Activated CD4-positive, alpha-beta T cell treated with anti-CD3 and anti-CD28 coated beads, Interleukin-2, amount 10 ng/mL, durations not matched to agents 7 days and 5 days (primary cell): Measurements from ENCODE around the gene ASAP2. TPM values are rescaled to one million over a fixed set of nuclear protein-coding genes. Genes with fewer than 3 reads are reported as not detected.

ENCODE experiments used
- CTCF ChIA-PET: fragments of 350-600 bp; sonication (Branson Sonifier 250); formaldehyde crosslinking; loops from one replicate; lab custom pipeline; 2021; ENCODE audit warnings: antibody characterized with exemption; lab: Charles Lee
- POLR2A ChIA-PET: fragments of 350-600 bp; sonication (Branson Sonifier 250); formaldehyde crosslinking; loops from one replicate; lab custom pipeline; 2021; ENCODE audit warnings: antibody characterized with exemption; lab: Charles Lee
- DNase-seq: peaks from one replicate; pipeline ENCODE4 v3.0.0-alpha.2; 2020
- H3K27ac Mint-ChIP-seq: one replicate; pipeline ENCODE4 v1.8.0; 2021; ENCODE audit warnings: mild to moderate bottlenecking, moderate library complexity, mixed read lengths
- H3K27me3 Mint-ChIP-seq: one replicate; pipeline ENCODE4 v1.8.0; 2021; ENCODE audit warnings: mixed read lengths
- H3K36me3 Mint-ChIP-seq: one replicate; pipeline ENCODE4 v1.8.0; 2021; ENCODE audit warnings: low read depth, mixed read lengths
- H3K4me1 Mint-ChIP-seq: one replicate; pipeline ENCODE4 v1.8.0; 2021; ENCODE audit warnings: mixed read lengths
- H3K4me3 Mint-ChIP-seq: one replicate; pipeline ENCODE4 v1.8.0; 2021; ENCODE audit warnings: mild to moderate bottlenecking, moderate library complexity, mixed read lengths
- H3K9me3 Mint-ChIP-seq: one replicate; pipeline ENCODE4 v1.8.0; 2021; ENCODE audit warnings: mixed read lengths
- total RNA-seq, 2 experiments: library from RNA; stranded (reverse); gene quantifications; one replicate each; pipeline ENCODE4 v1.2.3, GENCODE V29; 2021

The ASAP2 gene
- total RNA-seq, 2 experiments from 2014 or later = 0.17 to 0.25 TPM

DNA sequence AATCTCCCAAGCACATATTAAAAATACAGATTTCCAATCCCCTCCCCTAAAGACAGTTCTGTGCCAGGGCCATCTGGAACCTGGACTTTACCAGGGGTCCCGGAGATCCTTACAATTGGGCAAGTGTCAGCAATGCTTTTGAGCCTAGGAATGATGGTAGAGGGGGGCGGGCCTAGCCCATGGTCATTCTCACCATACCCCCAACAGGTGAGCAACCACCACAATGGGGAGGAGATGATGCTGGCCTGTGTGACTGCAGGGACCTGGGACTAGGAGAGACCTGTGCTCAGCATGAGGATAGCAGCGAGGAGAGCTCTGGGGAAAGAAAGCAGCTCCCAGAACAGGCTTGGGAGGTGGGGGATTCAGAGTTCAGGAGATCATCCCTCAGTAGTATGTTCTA, 13.9 kb upstream of the ASAP2 start:
- Mint-ChIP-seq H3K27ac (no peak overlapping the region), H3K27me3 (peaks cover 12% of the 10 kb centered on the region), H3K9me3 (no peaks in the 10 kb centered on the region), H3K4me1 (no peaks in the 10 kb centered on the region), H3K36me3 (no peaks in the 10 kb centered on the region), H3K4me3 (no peak overlapping the region)
- CTCF ChIA-PET = interaction anchor here (0.6 to 1.2 kb wide), 2 partner anchors 13 to 28 kb away, joined by 3 to 4 read pairs; no protein-coding TSS in a partner anchor
- POLR2A ChIA-PET = no interaction called here
- DNase-seq = no peak

- H3K4me3 Mint-ChIP-seq = no peak overlapping the region
- peaks cover 20% of the 10 kb centered on the region for H3K27me3 Mint-ChIP-seq
- DNase-seq = no peak
- H3K4me1 Mint-ChIP-seq = no peaks in the 10 kb centered on the region
- CTCF ChIA-PET = interaction anchor here (0.7 to 1.1 kb wide), 2 partner anchors 12 to 96 kb away, joined by 3 to 4 read pairs; partner anchors contain the start of gene ASAP2
- no peak overlapping the region for H3K27ac Mint-ChIP-seq
- POLR2A ChIA-PET = no interaction called here
- H3K9me3 Mint-ChIP-seq = no peaks in the 10 kb centered on the region
- H3K36me3 Mint-ChIP-seq = no peaks in the 10 kb centered on the region
Measured at GRCh38 chr2:9194352-9194751, 12.3 kb upstream of the ASAP2 start.

DNA sequence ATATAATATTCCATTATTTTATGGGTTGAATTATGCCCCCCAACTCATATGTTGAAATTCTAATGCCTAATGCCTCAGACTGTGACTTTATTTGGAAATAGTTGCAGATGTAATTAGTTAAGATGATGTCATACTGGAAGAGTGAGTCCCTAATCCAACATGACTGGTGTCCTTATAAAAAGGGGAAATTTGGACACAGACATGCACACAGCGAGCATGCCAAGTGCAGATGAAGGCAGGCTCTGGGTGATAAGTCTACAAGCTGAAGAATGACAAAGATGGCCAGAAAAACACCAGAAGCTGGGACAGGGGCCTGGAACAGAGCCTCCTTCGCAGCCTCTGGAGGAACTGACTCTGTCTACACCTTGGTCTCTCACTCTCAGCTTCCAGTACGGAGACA, 10.0 kb upstream of the ASAP2 start:
- ChIA-PET CTCF (no interaction called here), POLR2A (no interaction called here)
- Mint-ChIP-seq H3K27ac (no peak overlapping the region), H3K36me3 (no peaks in the 10 kb centered on the region), H3K9me3 (no peaks in the 10 kb centered on the region), H3K27me3 (peaks cover 28% of the 10 kb centered on the region), H3K4me1 (no peaks in the 10 kb centered on the region), H3K4me3 (no peak overlapping the region)
- DNase-seq = no peak

GRCh38 chr2:9197916-9198315, 8.7 kb upstream of the ASAP2 start:
- peaks cover 25% of the 10 kb centered on the region for H3K27me3 Mint-ChIP-seq
- H3K4me1 Mint-ChIP-seq = no peaks in the 10 kb centered on the region
- CTCF ChIA-PET = interaction anchor here (1.6 kb wide), 1 partner anchor 10 kb away, joined by 4 read pairs; no protein-coding TSS in a partner anchor
- no peak for DNase-seq
- no peaks in the 10 kb centered on the region for H3K36me3 Mint-ChIP-seq
- H3K4me3 Mint-ChIP-seq = no peak overlapping the region
- H3K27ac Mint-ChIP-seq = no peak overlapping the region
- POLR2A ChIA-PET = no interaction called here
- H3K9me3 Mint-ChIP-seq = no peaks in the 10 kb centered on the region

DNA sequence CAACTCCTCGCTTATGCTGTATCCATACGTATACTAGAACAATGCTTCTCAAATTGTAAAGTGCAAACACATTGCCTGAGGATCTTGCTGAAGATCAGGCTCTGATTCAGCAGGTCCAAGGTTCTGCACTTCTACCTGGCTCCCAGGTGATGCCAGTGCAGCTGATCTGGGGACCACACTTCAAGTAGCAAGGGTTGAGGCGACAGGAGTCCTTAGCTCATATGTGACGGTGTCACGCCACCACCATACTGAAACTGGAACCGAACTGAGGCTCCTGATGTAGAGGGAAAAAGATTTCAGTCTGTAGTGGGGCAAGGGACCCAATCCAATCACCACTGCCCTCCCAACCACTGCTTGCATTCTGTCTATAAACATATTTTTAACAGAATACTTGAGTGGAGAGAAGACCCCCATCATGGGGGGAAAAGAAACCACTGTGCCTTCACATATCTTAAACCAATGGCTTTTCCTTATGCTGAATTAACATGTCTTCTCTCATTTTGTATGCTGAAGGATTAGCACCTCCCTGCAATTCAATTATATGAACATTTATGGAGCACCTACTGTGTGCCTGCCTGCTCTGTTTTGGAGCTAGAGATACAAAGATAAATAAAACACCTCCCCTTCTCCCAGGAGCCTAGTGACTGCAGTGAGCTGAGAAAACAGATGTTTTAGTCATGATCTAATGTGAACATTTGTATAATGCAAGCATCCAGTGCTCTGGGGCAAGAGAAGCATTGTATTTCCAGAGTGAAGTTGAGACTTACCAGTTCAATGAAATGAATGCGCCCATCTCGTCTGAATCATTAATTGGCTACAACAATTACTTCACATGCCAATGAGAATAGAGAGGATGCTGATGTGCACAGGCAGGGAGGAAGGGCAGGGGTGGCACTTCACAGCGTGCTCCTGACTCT, 6.6 kb upstream of the ASAP2 start:
- no peak for DNase-seq
- ChIA-PET POLR2A (no interaction called here), CTCF (interaction anchor here (1.1 kb wide), 1 partner anchor 10 kb away, joined by 3 read pairs; no protein-coding TSS in a partner anchor)
- H3K4me3 Mint-ChIP-seq = no peak overlapping the region
- H3K4me1 Mint-ChIP-seq = no peaks in the 10 kb centered on the region
- H3K36me3 Mint-ChIP-seq = no peaks in the 10 kb centered on the region
- H3K27me3 Mint-ChIP-seq = peaks cover 32% of the 10 kb centered on the region
- H3K9me3 Mint-ChIP-seq = no peaks in the 10 kb centered on the region
- H3K27ac Mint-ChIP-seq = no peak overlapping the region

GRCh38 chr2:9200633-9201015, 6.0 kb upstream of the ASAP2 start:
- no peak overlapping the region for H3K4me3 Mint-ChIP-seq
- ChIA-PET CTCF (no interaction called here), POLR2A (no interaction called here)
- H3K27me3 Mint-ChIP-seq = peaks cover 39% of the 10 kb centered on the region
- H3K9me3 Mint-ChIP-seq = no peaks in the 10 kb centered on the region
- no peaks in the 10 kb centered on the region for H3K4me1 Mint-ChIP-seq
- no peak overlapping the region for H3K27ac Mint-ChIP-seq
- no peaks in the 10 kb centered on the region for H3K36me3 Mint-ChIP-seq
- no peak for DNase-seq

DNA sequence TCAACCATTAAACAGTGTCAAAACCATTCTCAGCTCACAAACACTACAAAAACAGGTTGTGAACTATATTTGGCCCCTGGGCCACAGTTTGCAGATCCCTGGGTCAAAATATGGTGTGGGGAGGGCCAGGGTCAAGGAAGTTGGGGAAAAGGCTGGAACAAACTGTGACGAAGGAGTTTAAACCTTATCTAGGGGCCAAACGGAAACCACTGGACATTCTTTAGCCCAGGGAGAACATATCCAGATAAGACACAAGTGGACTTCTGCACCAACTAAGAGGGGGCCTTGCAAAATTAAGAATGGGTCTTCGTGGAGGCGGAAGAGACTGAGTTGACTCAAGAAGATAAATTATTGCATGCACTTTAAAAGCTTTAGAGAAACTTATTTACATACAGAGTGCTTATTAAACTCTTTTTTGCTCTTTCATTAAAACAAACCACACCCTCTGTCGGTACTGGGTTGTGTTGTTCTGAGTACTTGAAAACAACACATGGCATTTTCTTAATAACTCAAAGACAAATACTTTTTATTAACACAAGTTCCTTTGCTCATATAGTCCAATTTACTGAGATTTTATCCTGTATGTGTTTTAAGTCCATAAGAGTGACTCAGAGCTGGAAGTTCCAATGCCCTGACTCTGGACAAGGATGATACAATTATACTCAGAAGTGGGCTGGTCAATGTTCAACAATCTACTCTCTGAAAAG, 5.3 kb upstream of the ASAP2 start:
- Mint-ChIP-seq H3K36me3 (no peaks in the 10 kb centered on the region), H3K9me3 (no peaks in the 10 kb centered on the region), H3K27me3 (peaks cover 45% of the 10 kb centered on the region), H3K4me3 (no peak overlapping the region), H3K27ac (no peak overlapping the region), H3K4me1 (peaks cover 4% of the 10 kb centered on the region)
- CTCF ChIA-PET = interaction anchor here (0.5 to 0.6 kb wide), 2 partner anchors 9 to 1355 kb away, joined by 3 read pairs; no protein-coding TSS in a partner anchor
- POLR2A ChIA-PET = no interaction called here
- no peak for DNase-seq

- CTCF ChIA-PET = no interaction called here
- H3K27me3 Mint-ChIP-seq = peaks cover 46% of the 10 kb centered on the region
Measured at GRCh38 chr2:9203006-9203405, 3.6 kb upstream of the ASAP2 start.

DNA sequence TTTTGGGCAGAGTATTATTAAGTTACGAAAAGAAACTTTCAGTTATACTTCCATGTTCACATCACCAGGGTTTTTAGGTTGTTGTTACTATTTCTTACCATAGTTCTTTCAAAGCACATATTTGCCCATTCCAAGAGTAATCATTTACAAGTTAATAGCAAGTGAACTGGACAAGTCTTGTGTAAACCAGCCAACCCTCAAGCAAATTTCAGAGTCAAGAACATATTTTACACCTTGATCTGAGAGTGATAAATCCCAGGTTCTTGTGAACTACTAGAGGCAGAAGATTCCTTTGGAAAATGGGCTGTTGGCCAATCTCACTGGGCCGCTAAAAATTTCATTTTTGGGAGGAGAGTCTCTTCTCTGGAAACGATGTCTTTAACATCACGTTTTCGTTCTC, 2.7 kb upstream of the ASAP2 start:
- DNase-seq = no peak
- POLR2A ChIA-PET = no interaction called here
- Mint-ChIP-seq H3K4me3 (no peak overlapping the region), H3K36me3 (no peaks in the 10 kb centered on the region), H3K4me1 (peaks cover 6% of the 10 kb centered on the region), H3K27ac (no peak overlapping the region), H3K9me3 (no peaks in the 10 kb centered on the region), H3K27me3 (peaks cover 50% of the 10 kb centered on the region)
- CTCF ChIA-PET = no interaction called here

More at GRCh38 chr2:9203006-9203405, 3.6 kb upstream of the ASAP2 start:
- H3K4me1 Mint-ChIP-seq = peaks cover 6% of the 10 kb centered on the region
- POLR2A ChIA-PET = no interaction called here
- no peaks in the 10 kb centered on the region for H3K9me3 Mint-ChIP-seq
- no peaks in the 10 kb centered on the region for H3K36me3 Mint-ChIP-seq
- H3K4me3 Mint-ChIP-seq = no peak overlapping the region
- no peak for DNase-seq
- H3K27ac Mint-ChIP-seq = no peak overlapping the region

DNA sequence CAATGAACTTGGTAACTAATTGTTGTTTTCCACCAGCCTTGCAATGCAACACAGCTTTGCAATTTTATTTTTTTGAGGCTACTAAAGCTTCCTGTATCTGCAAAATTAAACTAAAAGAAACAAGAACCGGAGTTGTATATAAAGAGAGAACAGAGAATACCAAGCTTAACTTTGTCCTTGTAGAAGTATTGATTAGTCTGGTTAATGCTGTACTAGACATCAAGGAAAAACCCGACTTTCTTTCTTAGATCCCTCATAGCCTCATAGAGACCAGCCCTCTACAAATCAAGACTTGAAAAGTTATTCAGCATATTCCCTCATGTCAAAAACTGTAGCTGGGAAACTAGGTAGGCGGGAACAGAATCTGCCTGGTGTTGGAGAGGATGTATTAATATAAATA, 1.7 kb upstream of the ASAP2 start:
- H3K4me3 Mint-ChIP-seq = no peak overlapping the region

DNA sequence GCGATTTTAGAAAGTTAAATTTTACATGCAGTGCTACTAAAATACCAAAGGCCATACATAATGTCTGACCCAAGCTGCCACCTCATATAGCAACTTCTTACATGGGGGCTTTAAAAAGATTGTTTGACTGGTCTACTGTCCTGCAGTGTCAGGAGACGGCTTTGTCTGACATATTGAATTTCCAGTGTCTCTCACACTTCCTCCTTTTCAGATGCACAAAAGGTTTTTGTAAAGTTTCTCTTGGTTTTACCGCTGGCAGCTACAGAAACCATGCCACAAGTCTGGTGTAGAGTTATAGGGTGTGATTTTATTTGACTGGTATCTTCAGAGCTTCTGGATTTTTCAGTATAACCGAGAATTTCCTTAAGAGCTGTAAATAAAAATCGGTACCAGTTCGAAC, 1.1 kb upstream of the ASAP2 start:
- Mint-ChIP-seq H3K4me3 (peak overlapping the region; percentile 61), H3K4me1 (peaks cover 6% of the 10 kb centered on the region), H3K9me3 (no peaks in the 10 kb centered on the region), H3K27ac (no peak overlapping the region), H3K27me3 (peaks cover 53% of the 10 kb centered on the region), H3K36me3 (no peaks in the 10 kb centered on the region)
- CTCF ChIA-PET = interaction anchor here (0.5 to 1.5 kb wide), 6 partner anchors 10 to 128 kb away, joined by 3 read pairs; no protein-coding TSS in a partner anchor
- POLR2A ChIA-PET = no interaction called here
- DNase-seq = no peak

More for the DNA sequence above, 1.7 kb upstream of the ASAP2 start:
- Mint-ChIP-seq H3K4me1 (peaks cover 6% of the 10 kb centered on the region), H3K27ac (no peak overlapping the region), H3K9me3 (no peaks in the 10 kb centered on the region), H3K27me3 (peaks cover 51% of the 10 kb centered on the region), H3K36me3 (no peaks in the 10 kb centered on the region)
- ChIA-PET POLR2A (no interaction called here), CTCF (interaction anchor here (0.5 to 1.2 kb wide), 3 partner anchors 17 to 129 kb away, joined by 3 read pairs; no protein-coding TSS in a partner anchor)
- DNase-seq = no peak

GRCh38 chr2:9206991-9207640, 504 bp downstream of the ASAP2 start:
- no peaks in the 10 kb centered on the region for H3K36me3 Mint-ChIP-seq
- H3K4me3 Mint-ChIP-seq = peak overlapping the region; percentile 34
- peaks cover 53% of the 10 kb centered on the region for H3K27me3 Mint-ChIP-seq
- ChIA-PET CTCF (interaction anchor here (1.5 kb wide), 1 partner anchor 9 kb away, joined by 4 read pairs; no protein-coding TSS in a partner anchor), POLR2A (no interaction called here)
- no peaks in the 10 kb centered on the region for H3K9me3 Mint-ChIP-seq
- H3K4me1 Mint-ChIP-seq = peaks cover 6% of the 10 kb centered on the region
- H3K27ac Mint-ChIP-seq = no peak overlapping the region
- no peak for DNase-seq
